ENCODE data around the gene PRKG1.

- TF ChIP-seq, protein P1, sequence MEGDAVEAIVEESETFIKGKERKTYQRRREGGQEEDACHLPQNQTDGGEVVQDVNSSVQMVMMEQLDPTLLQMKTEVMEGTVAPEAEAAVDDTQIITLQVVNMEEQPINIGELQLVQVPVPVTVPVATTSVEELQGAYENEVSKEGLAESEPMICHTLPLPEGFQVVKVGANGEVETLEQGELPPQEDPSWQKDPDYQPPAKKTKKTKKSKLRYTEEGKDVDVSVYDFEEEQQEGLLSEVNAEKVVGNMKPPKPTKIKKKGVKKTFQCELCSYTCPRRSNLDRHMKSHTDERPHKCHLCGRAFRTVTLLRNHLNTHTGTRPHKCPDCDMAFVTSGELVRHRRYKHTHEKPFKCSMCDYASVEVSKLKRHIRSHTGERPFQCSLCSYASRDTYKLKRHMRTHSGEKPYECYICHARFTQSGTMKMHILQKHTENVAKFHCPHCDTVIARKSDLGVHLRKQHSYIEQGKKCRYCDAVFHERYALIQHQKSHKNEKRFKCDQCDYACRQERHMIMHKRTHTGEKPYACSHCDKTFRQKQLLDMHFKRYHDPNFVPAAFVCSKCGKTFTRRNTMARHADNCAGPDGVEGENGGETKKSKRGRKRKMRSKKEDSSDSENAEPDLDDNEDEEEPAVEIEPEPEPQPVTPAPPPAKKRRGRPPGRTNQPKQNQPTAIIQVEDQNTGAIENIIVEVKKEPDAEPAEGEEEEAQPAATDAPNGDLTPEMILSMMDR (IDR thresholded peaks at IDR 0.05; ENCODE audit: low read depth, low read length) = no peak
- TF ChIP-seq EZH2phosphoT487 (IDR thresholded peaks at IDR 0.05; ENCODE audit: low read depth) = no peak
Measured at GRCh38 chr10:51106311-51106945, 32.1 kb downstream of the PRKG1 start.

Data from OCI-LY3 (cell line).